ENCODE measurements around the gene DISC1. TPM values are rescaled to one million over a fixed set of nuclear protein-coding genes. Genes with fewer than 3 reads are reported as not detected.
"Not testable (repeated sequence)": the region's sequence is repeated elsewhere in the genome, so short reads cannot be mapped to it uniquely, and the experiment has no call there.

The DISC1 gene
- total RNA-seq, 1 experiment from 2014 or later: 6.3 TPM

GRCh38 chr1:231639819-231640218 lies 13.2 kb downstream of the DISC1 start:
- no peaks in the 10 kb centered on the region for H3K36me3 ChIP-seq (replicated peaks; ENCODE audit: control insufficient read depth, insufficient read depth, low read length)
- DNase-seq: no peak
- no peaks in the 10 kb centered on the region for H3K27me3 ChIP-seq (ENCODE audit: control insufficient read depth, insufficient read depth, low read length)
- H3K4me3 ChIP-seq (ENCODE audit: insufficient read depth, low read depth, low read length): no peak overlapping the region

GRCh38 chr1:231641444-231641843 lies 14.9 kb downstream of the DISC1 start:
- H3K36me3 ChIP-seq (replicated peaks; ENCODE audit: control insufficient read depth, insufficient read depth, low read length); H3K27me3 ChIP-seq (ENCODE audit: control insufficient read depth, insufficient read depth, low read length); H3K4me3 ChIP-seq (ENCODE audit: insufficient read depth, low read depth, low read length); DNase-seq: not testable (repeated sequence)

- H3K36me3 ChIP-seq (replicated peaks; ENCODE audit: control insufficient read depth, insufficient read depth, low read length); DNase-seq; H3K4me3 ChIP-seq (ENCODE audit: insufficient read depth, low read depth, low read length); H3K27me3 ChIP-seq (ENCODE audit: control insufficient read depth, insufficient read depth, low read length): not testable (repeated sequence)
Observed at GRCh38 chr1:231642061-231642460, 15.5 kb downstream of the DISC1 start.

GRCh38 chr1:231642618-231643017 lies 16.0 kb downstream of the DISC1 start:
- no peaks in the 10 kb centered on the region for H3K27me3 ChIP-seq (ENCODE audit: control insufficient read depth, insufficient read depth, low read length)
- DNase-seq: no peak
- no peaks in the 10 kb centered on the region for H3K36me3 ChIP-seq (replicated peaks; ENCODE audit: control insufficient read depth, insufficient read depth, low read length)
- no peak overlapping the region for H3K4me3 ChIP-seq (ENCODE audit: insufficient read depth, low read depth, low read length)

GRCh38 chr1:231643071-231643934 lies 16.7 kb downstream of the DISC1 start:
- no peak overlapping the region for H3K4me3 ChIP-seq (ENCODE audit: insufficient read depth, low read depth, low read length)
- no peak for DNase-seq
- no peaks in the 10 kb centered on the region for H3K36me3 ChIP-seq (replicated peaks; ENCODE audit: control insufficient read depth, insufficient read depth, low read length)

GRCh38 chr1:231643935-231644237 lies 17.3 kb downstream of the DISC1 start:
- H3K27me3 ChIP-seq (ENCODE audit: control insufficient read depth, insufficient read depth, low read length): no peaks in the 10 kb centered on the region
- no peak overlapping the region for H3K4me3 ChIP-seq (ENCODE audit: insufficient read depth, low read depth, low read length)
- DNase-seq: no peak
- H3K36me3 ChIP-seq (replicated peaks; ENCODE audit: control insufficient read depth, insufficient read depth, low read length): no peaks in the 10 kb centered on the region

More at GRCh38 chr1:231643071-231643934, 16.7 kb downstream of the DISC1 start:
- H3K27me3 ChIP-seq (ENCODE audit: control insufficient read depth, insufficient read depth, low read length): no peaks in the 10 kb centered on the region

- not testable (repeated sequence) for DNase-seq; H3K27me3 ChIP-seq (ENCODE audit: control insufficient read depth, insufficient read depth, low read length); H3K4me3 ChIP-seq (ENCODE audit: insufficient read depth, low read depth, low read length); H3K36me3 ChIP-seq (replicated peaks; ENCODE audit: control insufficient read depth, insufficient read depth, low read length)
Observed at GRCh38 chr1:231645634-231646033, 19.0 kb downstream of the DISC1 start.

- H3K4me3 ChIP-seq (ENCODE audit: insufficient read depth, low read depth, low read length); H3K36me3 ChIP-seq (replicated peaks; ENCODE audit: control insufficient read depth, insufficient read depth, low read length); H3K27me3 ChIP-seq (ENCODE audit: control insufficient read depth, insufficient read depth, low read length); DNase-seq: not testable (repeated sequence)
Observed at GRCh38 chr1:231646165-231646564, 19.6 kb downstream of the DISC1 start.

DNA sequence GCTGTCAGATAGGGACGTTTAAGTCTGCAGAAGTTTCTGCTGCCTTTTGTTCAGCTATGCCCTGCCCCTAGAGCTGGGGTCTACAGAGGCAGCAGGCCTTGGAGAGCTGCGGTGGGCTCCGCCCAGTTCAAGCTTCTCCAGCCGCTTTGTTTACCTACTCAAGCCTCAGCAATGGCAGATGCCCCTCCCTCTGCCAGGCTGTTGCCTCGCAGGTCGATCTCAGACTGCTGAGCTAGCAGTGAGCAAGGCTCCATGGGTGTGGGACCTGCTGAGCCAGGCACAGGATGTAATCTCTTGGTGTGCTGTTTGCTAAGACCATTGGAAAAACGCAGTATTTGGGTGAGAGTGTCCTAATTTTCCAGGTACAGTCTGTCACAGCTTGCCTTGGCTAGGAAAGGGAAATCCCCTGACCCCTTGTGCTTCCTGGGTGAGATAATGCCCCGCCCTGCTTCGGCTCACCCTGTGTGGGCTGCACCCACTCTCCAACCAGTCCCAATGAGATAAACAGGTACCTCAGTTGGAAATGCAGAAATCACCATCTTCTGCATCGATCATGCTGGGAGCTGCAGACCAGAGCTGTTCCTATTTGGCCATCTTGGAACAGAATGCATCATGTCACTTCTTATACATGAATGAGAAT lies 25.2 kb downstream of the DISC1 start:
- not testable (repeated sequence) for DNase-seq; H3K4me3 ChIP-seq (ENCODE audit: insufficient read depth, low read depth, low read length); H3K36me3 ChIP-seq (replicated peaks; ENCODE audit: control insufficient read depth, insufficient read depth, low read length); H3K27me3 ChIP-seq (ENCODE audit: control insufficient read depth, insufficient read depth, low read length)

DNA sequence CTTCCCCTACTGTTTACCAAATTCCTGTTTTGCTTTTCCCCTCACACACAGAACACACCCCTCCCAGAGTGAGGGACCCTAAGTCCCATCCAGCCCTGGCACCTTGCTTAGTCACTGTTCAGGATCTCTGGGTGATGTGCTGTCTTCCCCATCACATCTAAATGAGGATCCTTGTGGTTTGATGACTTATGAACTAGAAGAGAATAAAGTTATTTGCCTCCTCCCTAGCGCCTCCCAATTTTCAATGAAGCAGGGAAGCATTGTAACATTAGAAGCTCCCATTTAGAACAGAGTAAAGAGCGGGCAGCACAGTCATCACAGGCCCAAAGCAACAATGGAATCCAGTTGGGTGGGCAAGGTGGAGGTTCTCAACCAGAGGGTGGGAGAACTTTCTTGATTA lies 27.0 kb downstream of the DISC1 start:
- H3K4me3 ChIP-seq (ENCODE audit: insufficient read depth, low read depth, low read length): no peak overlapping the region
- H3K36me3 ChIP-seq (replicated peaks; ENCODE audit: control insufficient read depth, insufficient read depth, low read length): no peaks in the 10 kb centered on the region
- H3K27me3 ChIP-seq (ENCODE audit: control insufficient read depth, insufficient read depth, low read length): no peaks in the 10 kb centered on the region
- DNase-seq: no peak

GRCh38 chr1:231656741-231657140 lies 30.2 kb downstream of the DISC1 start:
- Histone ChIP-seq H3K4me3 (ENCODE audit: insufficient read depth, low read depth, low read length) (no peak overlapping the region), H3K36me3 (replicated peaks; ENCODE audit: control insufficient read depth, insufficient read depth, low read length) (no peaks in the 10 kb centered on the region), H3K27me3 (ENCODE audit: control insufficient read depth, insufficient read depth, low read length) (no peaks in the 10 kb centered on the region)
- DNase-seq: no peak

GRCh38 chr1:231658223-231658622 lies 31.6 kb downstream of the DISC1 start:
- not testable (repeated sequence) for H3K36me3 ChIP-seq (replicated peaks; ENCODE audit: control insufficient read depth, insufficient read depth, low read length); DNase-seq; H3K4me3 ChIP-seq (ENCODE audit: insufficient read depth, low read depth, low read length); H3K27me3 ChIP-seq (ENCODE audit: control insufficient read depth, insufficient read depth, low read length)

DNA sequence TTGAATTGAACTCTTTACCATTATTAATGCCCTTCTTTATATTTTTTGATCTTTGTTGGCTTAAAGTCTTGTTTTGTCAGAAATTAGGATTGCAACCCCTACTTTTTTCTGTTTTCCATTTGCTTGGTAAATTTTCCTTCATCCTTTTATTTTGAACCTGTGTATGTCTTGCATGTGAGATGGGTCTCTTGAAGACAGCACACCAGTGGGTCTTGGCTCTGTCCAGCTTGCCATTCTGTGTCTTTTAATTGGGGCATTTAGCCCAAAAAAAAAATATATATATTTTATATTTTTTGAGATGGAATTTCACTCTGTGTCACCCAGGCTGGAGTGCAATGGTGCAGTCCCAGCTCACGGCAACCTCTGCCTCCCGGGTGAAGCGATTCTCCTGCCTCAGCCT lies 33.6 kb downstream of the DISC1 start:
- Histone ChIP-seq H3K36me3 (replicated peaks; ENCODE audit: control insufficient read depth, insufficient read depth, low read length) (no peaks in the 10 kb centered on the region), H3K27me3 (ENCODE audit: control insufficient read depth, insufficient read depth, low read length) (no peaks in the 10 kb centered on the region), H3K4me3 (ENCODE audit: insufficient read depth, low read depth, low read length) (no peak overlapping the region)
- DNase-seq: no peak

DNA sequence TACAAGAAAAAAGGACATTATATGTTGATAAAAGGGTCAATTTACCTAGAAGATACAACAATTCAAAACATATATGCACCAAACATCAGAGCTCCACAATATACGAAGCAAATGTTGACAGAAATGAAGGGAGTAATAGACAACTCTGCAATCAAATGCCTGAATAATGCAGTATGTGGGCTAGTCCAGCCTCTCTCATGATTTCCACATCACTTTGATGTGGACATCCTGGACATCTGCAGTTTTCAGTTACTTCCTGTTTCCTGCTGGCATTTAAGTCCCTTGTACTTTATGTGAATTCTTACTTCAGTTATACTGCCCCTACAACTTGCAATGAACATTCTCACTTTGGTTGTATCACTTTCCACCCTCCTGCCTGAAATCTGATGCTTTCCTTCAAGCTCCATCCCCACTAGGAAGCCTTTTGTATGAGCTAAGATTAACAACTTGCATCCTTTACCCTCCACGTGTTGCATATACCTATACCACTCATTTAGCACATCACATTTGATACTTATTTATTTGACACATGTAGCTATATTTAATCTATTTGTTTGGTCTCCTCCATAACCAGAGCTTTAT lies 36.7 kb downstream of the DISC1 start:
- Histone ChIP-seq H3K36me3 (replicated peaks; ENCODE audit: control insufficient read depth, insufficient read depth, low read length) (no peaks in the 10 kb centered on the region), H3K4me3 (ENCODE audit: insufficient read depth, low read depth, low read length) (no peak overlapping the region), H3K27me3 (ENCODE audit: control insufficient read depth, insufficient read depth, low read length) (no peaks in the 10 kb centered on the region)
- DNase-seq: no peak

GRCh38 chr1:231665101-231665500 lies 38.5 kb downstream of the DISC1 start:
- Histone ChIP-seq H3K36me3 (replicated peaks; ENCODE audit: control insufficient read depth, insufficient read depth, low read length) (no peaks in the 10 kb centered on the region), H3K27me3 (ENCODE audit: control insufficient read depth, insufficient read depth, low read length) (no peaks in the 10 kb centered on the region), H3K4me3 (ENCODE audit: insufficient read depth, low read depth, low read length) (no peak overlapping the region)
- no peak for DNase-seq

All from H7 (cell line).